ENCODE data around the gene NR2C1. TPM values are rescaled to one million over a fixed set of nuclear protein-coding genes. Genes with fewer than 3 reads are reported as not detected.

The NR2C1 gene
- total RNA-seq, 1 experiment from 2014 or later, result 42.1 TPM

DNA sequence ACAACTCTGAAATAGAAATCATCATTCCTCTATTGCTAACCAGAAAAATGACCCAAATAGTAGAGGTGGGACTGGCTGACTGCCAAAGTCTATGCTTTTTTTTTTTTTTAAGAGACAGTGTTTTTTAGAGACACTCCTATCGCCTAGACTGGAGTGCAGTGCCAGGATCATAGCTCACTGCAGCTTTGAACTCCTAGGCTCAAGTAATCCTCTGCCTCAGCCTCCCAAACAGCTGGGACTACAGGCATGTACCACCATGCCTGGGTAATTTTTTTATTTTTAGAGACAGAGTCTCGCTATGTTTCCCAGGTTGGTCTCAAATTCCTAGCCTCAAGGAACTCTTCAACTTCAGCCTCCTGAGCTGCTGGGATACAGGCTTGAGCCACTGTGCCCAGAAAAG is 19.2 kb downstream of the NR2C1 start:
- no TSS peak for BruUV-seq (replicated peaks)
- Histone ChIP-seq H3K36me3 (ENCODE audit: insufficient read depth, low read length, poor library complexity, severe bottlenecking) (peaks cover 46% of the 10 kb centered on the region), H3K4me1 (ENCODE audit: insufficient read depth, low read length, poor library complexity, severe bottlenecking) (no peaks in the 10 kb centered on the region), H3K27ac (ENCODE audit: low read depth, low read length, poor library complexity, severe bottlenecking) (no peak overlapping the region), H3K27me3 (replicated peaks; ENCODE audit: insufficient read depth, low read depth, low read length, poor library complexity) (no peaks in the 10 kb centered on the region), H3K9me3 (ENCODE audit: low read depth, low read length, poor library complexity, severe bottlenecking) (no peaks in the 10 kb centered on the region), H3K4me3 (ENCODE audit: low read depth, low read length, poor library complexity, severe bottlenecking) (no peak overlapping the region)
- POLR2A ChIA-PET (ENCODE audit: low non-redundant PET), result no interaction called here
- intact Hi-C loops (cut with micrococcal nuclease; ENCODE audit: unreplicated experiment), result no loop called here
- no peak for DNase-seq (ENCODE audit: low spot score)
- CTCF ChIA-PET, result no interaction called here
- TF ChIP-seq, protein P1, sequence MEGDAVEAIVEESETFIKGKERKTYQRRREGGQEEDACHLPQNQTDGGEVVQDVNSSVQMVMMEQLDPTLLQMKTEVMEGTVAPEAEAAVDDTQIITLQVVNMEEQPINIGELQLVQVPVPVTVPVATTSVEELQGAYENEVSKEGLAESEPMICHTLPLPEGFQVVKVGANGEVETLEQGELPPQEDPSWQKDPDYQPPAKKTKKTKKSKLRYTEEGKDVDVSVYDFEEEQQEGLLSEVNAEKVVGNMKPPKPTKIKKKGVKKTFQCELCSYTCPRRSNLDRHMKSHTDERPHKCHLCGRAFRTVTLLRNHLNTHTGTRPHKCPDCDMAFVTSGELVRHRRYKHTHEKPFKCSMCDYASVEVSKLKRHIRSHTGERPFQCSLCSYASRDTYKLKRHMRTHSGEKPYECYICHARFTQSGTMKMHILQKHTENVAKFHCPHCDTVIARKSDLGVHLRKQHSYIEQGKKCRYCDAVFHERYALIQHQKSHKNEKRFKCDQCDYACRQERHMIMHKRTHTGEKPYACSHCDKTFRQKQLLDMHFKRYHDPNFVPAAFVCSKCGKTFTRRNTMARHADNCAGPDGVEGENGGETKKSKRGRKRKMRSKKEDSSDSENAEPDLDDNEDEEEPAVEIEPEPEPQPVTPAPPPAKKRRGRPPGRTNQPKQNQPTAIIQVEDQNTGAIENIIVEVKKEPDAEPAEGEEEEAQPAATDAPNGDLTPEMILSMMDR (conservative IDR thresholded peaks at IDR 0.05; ENCODE audit: low read depth, low read length), result no peak
- TF ChIP-seq EZH2 (IDR thresholded peaks at IDR 0.05; ENCODE audit: borderline replicate concordance, low read depth, low read length, poor library complexity, severe bottlenecking), result no peak

DNA sequence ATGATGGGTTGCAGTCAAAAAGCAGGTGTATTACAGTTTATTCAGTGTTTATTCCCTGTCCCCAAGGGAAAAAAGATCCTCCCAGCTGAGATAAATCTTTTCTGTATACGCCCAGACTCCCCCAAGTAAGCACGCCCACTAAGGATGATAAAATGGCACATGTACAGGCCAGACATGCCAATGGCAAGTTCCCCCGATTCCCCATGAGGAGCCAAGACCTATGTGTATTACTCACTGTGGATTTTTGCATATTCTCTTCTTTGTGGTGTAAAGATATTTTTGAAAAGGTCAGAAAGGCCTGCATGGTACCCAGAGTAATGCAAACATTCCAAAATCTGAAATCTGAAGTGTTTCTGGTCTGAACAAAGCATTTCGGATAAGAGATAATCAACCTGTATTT is 22.2 kb downstream of the NR2C1 start:
- H3K9me3 ChIP-seq (ENCODE audit: low read depth, low read length, poor library complexity, severe bottlenecking), result no peaks in the 10 kb centered on the region
- H3K27ac ChIP-seq (ENCODE audit: low read depth, low read length, poor library complexity, severe bottlenecking), result no peak overlapping the region
- POLR2A ChIA-PET (ENCODE audit: low non-redundant PET), result no interaction called here
- no peak for TF ChIP-seq EZH2 (IDR thresholded peaks at IDR 0.05; ENCODE audit: borderline replicate concordance, low read depth, low read length, poor library complexity, severe bottlenecking)
- TF ChIP-seq, protein P1 (conservative IDR thresholded peaks at IDR 0.05; ENCODE audit: low read depth, low read length), result no peak
- intact Hi-C loops (cut with micrococcal nuclease; ENCODE audit: unreplicated experiment), result no loop called here
- H3K4me3 ChIP-seq (ENCODE audit: low read depth, low read length, poor library complexity, severe bottlenecking), result no peak overlapping the region
- no peaks in the 10 kb centered on the region for H3K27me3 ChIP-seq (replicated peaks; ENCODE audit: insufficient read depth, low read depth, low read length, poor library complexity)
- no peaks in the 10 kb centered on the region for H3K4me1 ChIP-seq (ENCODE audit: insufficient read depth, low read length, poor library complexity, severe bottlenecking)
- DNase-seq (ENCODE audit: low spot score), result no peak
- CTCF ChIA-PET, result no interaction called here
- peaks cover 25% of the 10 kb centered on the region for H3K36me3 ChIP-seq (ENCODE audit: insufficient read depth, low read length, poor library complexity, severe bottlenecking)
- no TSS peak for BruUV-seq (replicated peaks)

- ChIA-PET CTCF (no interaction called here), POLR2A (ENCODE audit: low non-redundant PET) (no interaction called here)
- intact Hi-C loops (cut with micrococcal nuclease; ENCODE audit: unreplicated experiment), result no loop called here
- Histone ChIP-seq H3K27me3 (replicated peaks; ENCODE audit: insufficient read depth, low read depth, low read length, poor library complexity) (no peaks in the 10 kb centered on the region), H3K4me1 (ENCODE audit: insufficient read depth, low read length, poor library complexity, severe bottlenecking) (no peaks in the 10 kb centered on the region), H3K4me3 (ENCODE audit: low read depth, low read length, poor library complexity, severe bottlenecking) (no peak overlapping the region), H3K27ac (ENCODE audit: low read depth, low read length, poor library complexity, severe bottlenecking) (no peak overlapping the region), H3K9me3 (ENCODE audit: low read depth, low read length, poor library complexity, severe bottlenecking) (no peaks in the 10 kb centered on the region), H3K36me3 (ENCODE audit: insufficient read depth, low read length, poor library complexity, severe bottlenecking) (peaks cover 22% of the 10 kb centered on the region)
- TF ChIP-seq, protein P1 (conservative IDR thresholded peaks at IDR 0.05; ENCODE audit: low read depth, low read length), result no peak
- no TSS peak for BruUV-seq (replicated peaks)
- no peak for DNase-seq (ENCODE audit: low spot score)
Observed at GRCh38 chr12:95037906-95038305, 35.5 kb downstream of the NR2C1 start.
